ENCODE data around the gene NIP7.

DNA sequence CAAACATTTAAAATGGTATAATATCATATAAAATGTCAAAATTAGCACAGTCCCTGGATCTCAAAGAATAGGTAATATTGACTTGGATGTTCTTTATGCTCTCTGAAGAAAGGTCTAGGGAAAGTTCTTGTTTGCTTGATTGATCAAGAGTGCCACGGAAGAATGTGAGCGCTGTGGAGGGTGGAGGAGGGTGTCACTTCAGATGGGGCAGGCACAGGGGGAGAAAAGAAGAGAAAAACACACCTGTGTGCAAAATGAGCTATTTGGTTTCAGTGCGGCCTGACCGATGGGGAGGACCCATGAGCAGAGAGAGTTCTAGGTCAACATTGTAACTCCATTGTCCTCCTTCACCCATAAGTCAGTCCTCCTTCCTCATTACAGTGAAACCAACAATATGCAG lies 37.3 kb upstream of the NIP7 start:
- TF ChIP-seq, protein P1, sequence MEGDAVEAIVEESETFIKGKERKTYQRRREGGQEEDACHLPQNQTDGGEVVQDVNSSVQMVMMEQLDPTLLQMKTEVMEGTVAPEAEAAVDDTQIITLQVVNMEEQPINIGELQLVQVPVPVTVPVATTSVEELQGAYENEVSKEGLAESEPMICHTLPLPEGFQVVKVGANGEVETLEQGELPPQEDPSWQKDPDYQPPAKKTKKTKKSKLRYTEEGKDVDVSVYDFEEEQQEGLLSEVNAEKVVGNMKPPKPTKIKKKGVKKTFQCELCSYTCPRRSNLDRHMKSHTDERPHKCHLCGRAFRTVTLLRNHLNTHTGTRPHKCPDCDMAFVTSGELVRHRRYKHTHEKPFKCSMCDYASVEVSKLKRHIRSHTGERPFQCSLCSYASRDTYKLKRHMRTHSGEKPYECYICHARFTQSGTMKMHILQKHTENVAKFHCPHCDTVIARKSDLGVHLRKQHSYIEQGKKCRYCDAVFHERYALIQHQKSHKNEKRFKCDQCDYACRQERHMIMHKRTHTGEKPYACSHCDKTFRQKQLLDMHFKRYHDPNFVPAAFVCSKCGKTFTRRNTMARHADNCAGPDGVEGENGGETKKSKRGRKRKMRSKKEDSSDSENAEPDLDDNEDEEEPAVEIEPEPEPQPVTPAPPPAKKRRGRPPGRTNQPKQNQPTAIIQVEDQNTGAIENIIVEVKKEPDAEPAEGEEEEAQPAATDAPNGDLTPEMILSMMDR (IDR thresholded peaks at IDR 0.05; ENCODE audit: extremely low read depth in 1 of 2, insufficient read depth in 1 of 2, low read depth in 1 of 2, low read length in 2 of 2): no peak
- TF ChIP-seq EZH2 (IDR thresholded peaks at IDR 0.05; ENCODE audit: borderline replicate concordance, low read depth, low read length, severe bottlenecking) (no peak), GATA2 (IDR thresholded peaks at IDR 0.05; ENCODE audit: insufficient read depth, insufficient read length, low read depth, low read length) (no peak), POLR2A (IDR thresholded peaks at IDR 0.05; ENCODE audit: low read depth, low read length) (no peak), POLR2AphosphoS5 (IDR thresholded peaks at IDR 0.05; ENCODE audit: insufficient read depth, low read depth, low read length) (no peak)
